Measurements from ENCODE around the gene GPX8. TPM values are rescaled to one million over a fixed set of nuclear protein-coding genes. Genes with fewer than 3 reads are reported as not detected.

The GPX8 gene
- total and polyA plus RNA-seq, 9 of the 15 experiments (the other 6 are each of a cell fraction or from before 2014, with no cell fraction given): 0.62 to 1.8 (median 1.2) TPM

- no peak for TF ChIP-seq PBX2 (CRISPR knock-in tag; IDR thresholded peaks at IDR 0.05; ENCODE audit: low read depth)
- TF ChIP-seq PBX2 (tag; conservative IDR thresholded peaks at IDR 0.05; ENCODE audit: low read depth): no peak
- TF ChIP-seq BCLAF1 (IDR thresholded peaks at IDR 0.05; ENCODE audit: borderline replicate concordance in 1 of 2, control insufficient read depth in 1 of 2, low read depth in 2 of 2, low read length in 1 of 2): no peak
- no peak for TF ChIP-seq BDP1 (IDR thresholded peaks at IDR 0.05; ENCODE audit: insufficient read depth, insufficient read length)
- no peak for TF ChIP-seq ELF1 (tag; IDR thresholded peaks at IDR 0.05)
- TF ChIP-seq FOSL1 (tag; conservative IDR thresholded peaks at IDR 0.05): no peak
- TF ChIP-seq EGR1 (conservative IDR thresholded peaks at IDR 0.05): no peak
Observed at GRCh38 chr5:55172937-55173686, 13.1 kb downstream of the GPX8 start, which contains the start of gene CDC20B (continued).
